ENCODE data around the gene FUT7. TPM values are rescaled to one million over a fixed set of nuclear protein-coding genes. Genes with fewer than 3 reads are reported as not detected.

The FUT7 gene
- total and polyA plus RNA-seq, 2 of the 13 experiments (the other 11 are each of a cell fraction or from before 2014, with no cell fraction given), result 0.05 TPM; not detected in 1

GRCh38 chr9:137067860-137068538, 36.1 kb upstream of the FUT7 start (continued):
- TF ChIP-seq FOXP1 (IDR thresholded peaks at IDR 0.05) (no peak), FOXP1 (CRISPR knock-in tag; IDR thresholded peaks at IDR 0.05) (no peak), ZNF260 (CRISPR knock-in tag; IDR thresholded peaks at IDR 0.05; ENCODE audit: borderline replicate concordance, low read depth) (no peak), MAFK (conservative IDR thresholded peaks at IDR 0.05 in 1 of 2, IDR thresholded peaks at IDR 0.05 in 1 of 2; ENCODE audit: low read length in 2 of 2) (no peak), KDM3A (CRISPR knock-in tag; IDR thresholded peaks at IDR 0.05; ENCODE audit: low read depth) (peak; percentile 73; the same call in 1 of the 2 replicates), SMAD3 (CRISPR knock-in tag; IDR thresholded peaks at IDR 0.05) (no peak), ATRX (CRISPR knock-in tag; IDR thresholded peaks at IDR 0.05; ENCODE audit: borderline replicate concordance) (no peak), RFX3 (CRISPR knock-in tag; IDR thresholded peaks at IDR 0.05) (no peak), ATAD3A (CRISPR knock-in tag; IDR thresholded peaks at IDR 0.05) (no peak), ZFY (CRISPR knock-in tag; IDR thresholded peaks at IDR 0.05) (peak; percentile 78), MIXL1 (CRISPR knock-in tag; IDR thresholded peaks at IDR 0.05) (no peak), FOXK1 (CRISPR knock-in tag; IDR thresholded peaks at IDR 0.05; ENCODE audit: borderline replicate concordance, low read depth) (no peak), AGO2 (optimal IDR thresholded peaks at IDR 0.05; ENCODE audit: low read depth, low read length) (no peak), CBX5 (CRISPR knock-in tag; IDR thresholded peaks at IDR 0.05; ENCODE audit: borderline replicate concordance) (peak; percentile 47; the same call in 1 of the 2 replicates), ZC3H4 (CRISPR knock-in tag; IDR thresholded peaks at IDR 0.05; ENCODE audit: borderline replicate concordance) (no peak)
- TF ChIP-seq, protein P1, sequence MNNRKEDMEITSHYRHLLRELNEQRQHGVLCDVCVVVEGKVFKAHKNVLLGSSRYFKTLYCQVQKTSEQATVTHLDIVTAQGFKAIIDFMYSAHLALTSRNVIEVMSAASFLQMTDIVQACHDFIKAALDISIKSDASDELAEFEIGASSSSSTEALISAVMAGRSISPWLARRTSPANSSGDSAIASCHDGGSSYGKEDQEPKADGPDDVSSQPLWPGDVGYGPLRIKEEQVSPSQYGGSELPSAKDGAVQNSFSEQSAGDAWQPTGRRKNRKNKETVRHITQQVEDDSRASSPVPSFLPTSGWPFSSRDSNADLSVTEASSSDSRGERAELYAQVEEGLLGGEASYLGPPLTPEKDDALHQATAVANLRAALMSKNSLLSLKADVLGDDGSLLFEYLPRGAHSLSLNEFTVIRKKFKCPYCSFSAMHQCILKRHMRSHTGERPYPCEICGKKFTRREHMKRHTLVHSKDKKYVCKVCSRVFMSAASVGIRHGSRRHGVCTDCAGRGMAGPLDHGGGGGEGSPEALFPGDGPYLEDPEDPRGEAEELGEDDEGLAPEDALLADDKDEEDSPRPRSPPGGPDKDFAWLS (CRISPR knock-in tag; IDR thresholded peaks at IDR 0.05; ENCODE audit: borderline replicate concordance), result no peak
- TF ChIP-seq, protein P2, sequence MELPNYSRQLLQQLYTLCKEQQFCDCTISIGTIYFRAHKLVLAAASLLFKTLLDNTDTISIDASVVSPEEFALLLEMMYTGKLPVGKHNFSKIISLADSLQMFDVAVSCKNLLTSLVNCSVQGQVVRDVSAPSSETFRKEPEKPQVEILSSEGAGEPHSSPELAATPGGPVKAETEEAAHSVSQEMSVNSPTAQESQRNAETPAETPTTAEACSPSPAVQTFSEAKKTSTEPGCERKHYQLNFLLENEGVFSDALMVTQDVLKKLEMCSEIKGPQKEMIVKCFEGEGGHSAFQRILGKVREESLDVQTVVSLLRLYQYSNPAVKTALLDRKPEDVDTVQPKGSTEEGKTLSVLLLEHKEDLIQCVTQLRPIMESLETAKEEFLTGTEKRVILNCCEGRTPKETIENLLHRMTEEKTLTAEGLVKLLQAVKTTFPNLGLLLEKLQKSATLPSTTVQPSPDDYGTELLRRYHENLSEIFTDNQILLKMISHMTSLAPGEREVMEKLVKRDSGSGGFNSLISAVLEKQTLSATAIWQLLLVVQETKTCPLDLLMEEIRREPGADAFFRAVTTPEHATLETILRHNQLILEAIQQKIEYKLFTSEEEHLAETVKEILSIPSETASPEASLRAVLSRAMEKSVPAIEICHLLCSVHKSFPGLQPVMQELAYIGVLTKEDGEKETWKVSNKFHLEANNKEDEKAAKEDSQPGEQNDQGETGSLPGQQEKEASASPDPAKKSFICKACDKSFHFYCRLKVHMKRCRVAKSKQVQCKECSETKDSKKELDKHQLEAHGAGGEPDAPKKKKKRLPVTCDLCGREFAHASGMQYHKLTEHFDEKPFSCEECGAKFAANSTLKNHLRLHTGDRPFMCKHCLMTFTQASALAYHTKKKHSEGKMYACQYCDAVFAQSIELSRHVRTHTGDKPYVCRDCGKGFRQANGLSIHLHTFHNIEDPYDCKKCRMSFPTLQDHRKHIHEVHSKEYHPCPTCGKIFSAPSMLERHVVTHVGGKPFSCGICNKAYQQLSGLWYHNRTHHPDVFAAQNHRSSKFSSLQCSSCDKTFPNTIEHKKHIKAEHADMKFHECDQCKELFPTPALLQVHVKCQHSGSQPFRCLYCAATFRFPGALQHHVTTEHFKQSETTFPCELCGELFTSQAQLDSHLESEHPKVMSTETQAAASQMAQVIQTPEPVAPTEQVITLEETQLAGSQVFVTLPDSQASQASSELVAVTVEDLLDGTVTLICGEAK (IDR thresholded peaks at IDR 0.05), result no peak
- TF ChIP-seq, protein P2 (CRISPR knock-in tag; IDR thresholded peaks at IDR 0.05), result no peak
- TF ChIP-seq, protein P3, sequence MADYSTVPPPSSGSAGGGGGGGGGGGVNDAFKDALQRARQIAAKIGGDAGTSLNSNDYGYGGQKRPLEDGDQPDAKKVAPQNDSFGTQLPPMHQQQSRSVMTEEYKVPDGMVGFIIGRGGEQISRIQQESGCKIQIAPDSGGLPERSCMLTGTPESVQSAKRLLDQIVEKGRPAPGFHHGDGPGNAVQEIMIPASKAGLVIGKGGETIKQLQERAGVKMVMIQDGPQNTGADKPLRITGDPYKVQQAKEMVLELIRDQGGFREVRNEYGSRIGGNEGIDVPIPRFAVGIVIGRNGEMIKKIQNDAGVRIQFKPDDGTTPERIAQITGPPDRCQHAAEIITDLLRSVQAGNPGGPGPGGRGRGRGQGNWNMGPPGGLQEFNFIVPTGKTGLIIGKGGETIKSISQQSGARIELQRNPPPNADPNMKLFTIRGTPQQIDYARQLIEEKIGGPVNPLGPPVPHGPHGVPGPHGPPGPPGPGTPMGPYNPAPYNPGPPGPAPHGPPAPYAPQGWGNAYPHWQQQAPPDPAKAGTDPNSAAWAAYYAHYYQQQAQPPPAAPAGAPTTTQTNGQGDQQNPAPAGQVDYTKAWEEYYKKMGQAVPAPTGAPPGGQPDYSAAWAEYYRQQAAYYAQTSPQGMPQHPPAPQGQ (CRISPR knock-in tag; IDR thresholded peaks at IDR 0.05; ENCODE audit: borderline replicate concordance), result no peak
